Erythroblast (primary cell): ENCODE data around the gene RHEB.

Source experiments
- GATA1 ChIP-seq: IDR thresholded peaks from 2 replicates; pipeline ENCODE4 v1.6.1; 2011; ENCODE audit warnings: low read depth, mild to moderate bottlenecking, control low read depth, low read length, moderate library complexity
- POLR2A ChIP-seq: IDR thresholded peaks from 2 replicates; pipeline ENCODE4 v1.6.1; 2011; ENCODE audit warnings: mild to moderate bottlenecking, low read length

DNA sequence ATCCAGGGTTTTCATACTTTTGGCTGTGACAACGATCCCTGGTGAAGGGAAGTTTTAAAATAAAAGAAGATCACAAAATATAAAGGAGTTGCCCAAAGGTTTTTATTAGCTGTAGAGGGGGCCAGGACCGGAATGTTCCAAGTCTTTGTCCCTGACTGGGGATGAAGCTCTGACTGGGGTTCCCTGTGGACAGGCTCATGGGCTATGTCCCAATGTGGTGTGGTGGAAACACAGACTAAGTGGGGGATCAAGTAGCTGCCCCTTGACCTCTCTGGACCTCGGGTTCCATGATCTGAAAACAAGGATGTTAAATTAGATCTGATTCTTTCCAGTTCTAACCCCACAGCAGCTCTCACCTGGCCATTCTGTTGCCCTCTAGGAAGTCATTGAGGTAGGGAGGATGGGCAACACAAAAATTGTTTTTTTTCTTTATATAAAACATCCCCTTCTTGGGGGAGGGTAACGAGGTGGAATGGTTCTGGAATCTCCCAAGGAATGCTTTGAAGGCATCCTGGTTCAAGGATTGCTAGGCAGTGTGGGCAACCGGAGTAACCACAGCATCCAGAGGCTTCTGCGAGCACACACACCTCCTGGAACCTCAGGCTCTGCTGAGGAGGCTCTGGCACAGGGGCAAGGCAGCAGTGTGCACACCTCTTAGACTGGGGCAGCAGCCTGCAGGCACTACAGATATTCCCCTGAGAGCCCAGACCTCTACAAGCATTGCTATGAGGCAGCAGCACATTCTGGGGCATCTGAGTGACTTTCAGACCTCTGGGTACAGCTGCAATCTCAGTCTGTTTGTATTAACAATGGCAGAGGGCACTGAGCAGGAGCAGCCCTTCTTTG is 58.4 kb downstream of the RHEB start:
- TF ChIP-seq POLR2A (no peak), GATA1 (no peak)
